K562 (cell line): ENCODE measurements around the gene KSR2. TPM values are rescaled to one million over a fixed set of nuclear protein-coding genes. Genes with fewer than 3 reads are reported as not detected.

ENCODE experiments used
- ARID2 ChIP-seq: fragments of 450-650 bp; IDR thresholded peaks from 2 replicates; pipeline ENCODE4 v1.6.1; 2017; ENCODE audit warnings: antibody characterized with exemption, mild to moderate bottlenecking
- CBX1 ChIP-seq: sonication (generic); IDR thresholded peaks from 2 replicates; pipeline ENCODE4 v1.6.1; 2016; ENCODE audit warnings: antibody characterized with exemption, low read depth, mild to moderate bottlenecking
- CREB1 ChIP-seq, 2 experiments: sonication (generic) in 1 of 2; formaldehyde crosslinking in 1 of 2; IDR thresholded peaks; 2 replicates each; pipeline versions ENCODE4 v1.6.1 to v1.8.0; 2012 to 2022; ENCODE audit warnings: inconsistent platforms in 1 of 2, mild to moderate bottlenecking in 1 of 2, missing genetic modification reagents in 1 of 2, moderate library complexity in 1 of 2
- FOSL1 ChIP-seq: fragments of 200-800 bp; sonication (Bioruptor generic); conservative IDR thresholded peaks from 2 replicates; pipeline ENCODE4 v1.6.1; 2016; ENCODE audit warnings: missing genetic modification characterization, missing compliant biosample characterization
- HMG20B ChIP-seq: fragments of 250-450 bp; sonication (Bioruptor Pico); IDR thresholded peaks from 2 replicates; pipeline ENCODE4 v1.5.0; 2021; ENCODE audit warnings: mild to moderate bottlenecking
- ILF3 ChIP-seq: fragments of 450-650 bp; IDR thresholded peaks from 2 replicates; pipeline ENCODE4 v1.6.1; 2018; ENCODE audit warnings: antibody characterized with exemption, mild to moderate bottlenecking, moderate library complexity, borderline replicate concordance
- KLF1 ChIP-seq: fragments of 450-650 bp; IDR thresholded peaks from 2 replicates; pipeline ENCODE4 v1.6.1; 2016; ENCODE audit warnings: missing genetic modification characterization, missing compliant biosample characterization
- MCM3 ChIP-seq: fragments of 450-650 bp; IDR thresholded peaks from 2 replicates; pipeline ENCODE4 v1.6.1; 2016
- MEF2D ChIP-seq: conservative IDR thresholded peaks from 2 replicates; pipeline ENCODE4 v1.6.1; 2016; ENCODE audit warnings: low read depth, missing genetic modification characterization, missing compliant biosample characterization
- NCOR1 ChIP-seq: fragments of 450-650 bp; IDR thresholded peaks from 2 replicates; pipeline ENCODE4 v1.6.1; 2016; ENCODE audit warnings: mild to moderate bottlenecking, moderate library complexity
- NFE2 ChIP-seq: IDR thresholded peaks from 2 replicates; pipeline ENCODE4 v1.6.1; 2014; ENCODE audit warnings: antibody characterized with exemption, low read depth
- NFXL1 ChIP-seq: fragments of 450-650 bp; formaldehyde crosslinking; IDR thresholded peaks from 2 replicates; pipeline ENCODE4 v1.4.0; 2021; ENCODE audit warnings: mild to moderate bottlenecking
- PHF21A ChIP-seq: fragments of 450-650 bp; IDR thresholded peaks from 2 replicates; pipeline ENCODE4 v1.6.1; 2017; ENCODE audit warnings: low read depth, borderline replicate concordance
- SETDB1 ChIP-seq: IDR thresholded peaks from one replicate; pipeline ENCODE4 v1.6.1; 2012; ENCODE audit warnings: low read length, control low read depth, inconsistent platforms
- SRF ChIP-seq, 2 experiments: fragments of 250-450, 450-650 bp in 1 of 2; sonication (Bioruptor Pico) in 1 of 2; sonication (generic) in 1 of 2; formaldehyde crosslinking; IDR thresholded peaks; 2 replicates each; pipeline versions ENCODE4 v1.5.0 to v1.5.1; 2020 to 2022; ENCODE audit warnings: mild to moderate bottlenecking in 1 of 2, missing genetic modification reagents in 1 of 2
- TAL1 ChIP-seq: fragments of 450-650 bp; IDR thresholded peaks from 2 replicates; pipeline ENCODE4 v1.6.1; 2016; ENCODE audit warnings: mild to moderate bottlenecking
- TRIM24 ChIP-seq, 2 experiments: fragments of 450-650 bp; IDR thresholded peaks; 2 replicates each; pipeline ENCODE4 v1.6.1; 2016
- polyA plus RNA-seq, 8 experiments: library from polyadenylated mRNA; depleted of rRNA in 4 of 8; stranded (reverse) in 5 of 8; unstranded in 3 of 8; fragments of >200 nt; fragmentation: Nextera tagmentation in 2 of 8; fragmentation: Illumina TruSeq in 1 of 8; extraction: Ambion mirVana in 2 of 8; extraction: Trizol in 1 of 8; gene quantifications; 2 replicates each; pipeline versions ENCODE4 v1.2.1 to v1.2.3, GENCODE V29; 2011 to 2014; ENCODE audit warnings: inconsistent platforms in 1 of 8, missing spikeins in 1 of 8
- total RNA-seq, 7 experiments: library from RNA; depleted of rRNA in 6 of 7; stranded (reverse); fragments of >200 nt in 6 of 7; fragmentation: Illumina TruSeq in 2 of 7; extraction: Trizol in 2 of 7; gene quantifications; 2 replicates each; pipeline versions ENCODE4 v1.2.1 to v1.2.3, GENCODE V29; 2011 to 2021; ENCODE audit warnings: low replicate concordance in 1 of 7
- TF ChIP-seq, protein P1 (sequence below): IDR thresholded peaks from 3 replicates; pipeline ENCODE4 v1.6.1; 2011; ENCODE audit warnings: borderline replicate concordance, mild to moderate bottlenecking, moderate library complexity; ENCODE audit not compliant: insufficient read length; ENCODE audit errors: extremely low read depth
- TF ChIP-seq, protein P2 (sequence below): sonication (generic); formaldehyde crosslinking; IDR thresholded peaks from 2 replicates; pipeline ENCODE4 v1.8.1; 2023; ENCODE audit warnings: mild to moderate bottlenecking, missing genetic modification reagents, moderate library complexity
- TF ChIP-seq, protein P3 (sequence below): fragments of 200-800 bp; sonication (Bioruptor generic); IDR thresholded peaks from 2 replicates; pipeline ENCODE4 v1.6.1; 2017; ENCODE audit warnings: missing genetic modification characterization, missing compliant biosample characterization
- TF ChIP-seq, protein P4 (sequence below): fragments of 450-650 bp; IDR thresholded peaks from 2 replicates; pipeline ENCODE4 v1.6.1; 2016; ENCODE audit warnings: mild to moderate bottlenecking

The KSR2 gene
- total and polyA plus RNA-seq, 9 of the 15 experiments (the other 6 are each of a cell fraction or from before 2014, with no cell fraction given) = not detected

DNA sequence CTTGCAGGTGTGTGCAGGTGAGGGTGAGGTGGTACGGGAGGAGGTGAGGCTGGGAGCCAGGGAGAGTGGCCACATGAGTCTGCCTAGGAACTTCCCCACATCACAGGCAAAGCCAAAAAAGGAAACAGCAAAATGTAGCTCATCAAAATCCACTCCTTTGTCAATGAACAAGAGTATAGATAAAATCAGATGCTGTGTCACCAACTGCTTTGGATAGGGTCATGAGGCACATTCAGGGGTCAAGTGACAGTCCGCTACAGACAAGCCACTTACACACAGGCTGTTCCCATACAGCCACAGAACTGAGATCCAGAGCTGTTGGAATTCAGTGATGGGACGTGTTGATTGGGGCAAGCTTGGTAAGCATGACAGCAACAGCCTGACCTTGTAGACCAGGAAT is 507.1 kb downstream of the KSR2 start (continued):
- TF ChIP-seq KLF1 (tag) (no peak), MEF2D (tag) (no peak), SRF (CRISPR knock-in tag; IDR thresholded peaks at IDR 0.05) (peak in 1 of 2 experiments; percentile 80; a peak in 2 of 4 replicates), NCOR1 (no peak), TAL1 (peak; percentile 40; the same call in 1 of the 2 replicates), ILF3 (no peak), CBX1 (no peak), TRIM24 (IDR thresholded peaks at IDR 0.05) (no peak), FOSL1 (peak; percentile 23; the same call in 1 of the 2 replicates), SETDB1 (no peak), ARID2 (no peak), CREB1 (IDR thresholded peaks at IDR 0.05) (no peak), CREB1 (CRISPR knock-in tag; IDR thresholded peaks at IDR 0.05) (no peak), HMG20B (CRISPR knock-in tag) (no peak), PHF21A (no peak), NFE2 (peak; percentile 70), NFXL1 (CRISPR knock-in tag) (no peak), MCM3 (no peak)
- TF ChIP-seq, protein P1, sequence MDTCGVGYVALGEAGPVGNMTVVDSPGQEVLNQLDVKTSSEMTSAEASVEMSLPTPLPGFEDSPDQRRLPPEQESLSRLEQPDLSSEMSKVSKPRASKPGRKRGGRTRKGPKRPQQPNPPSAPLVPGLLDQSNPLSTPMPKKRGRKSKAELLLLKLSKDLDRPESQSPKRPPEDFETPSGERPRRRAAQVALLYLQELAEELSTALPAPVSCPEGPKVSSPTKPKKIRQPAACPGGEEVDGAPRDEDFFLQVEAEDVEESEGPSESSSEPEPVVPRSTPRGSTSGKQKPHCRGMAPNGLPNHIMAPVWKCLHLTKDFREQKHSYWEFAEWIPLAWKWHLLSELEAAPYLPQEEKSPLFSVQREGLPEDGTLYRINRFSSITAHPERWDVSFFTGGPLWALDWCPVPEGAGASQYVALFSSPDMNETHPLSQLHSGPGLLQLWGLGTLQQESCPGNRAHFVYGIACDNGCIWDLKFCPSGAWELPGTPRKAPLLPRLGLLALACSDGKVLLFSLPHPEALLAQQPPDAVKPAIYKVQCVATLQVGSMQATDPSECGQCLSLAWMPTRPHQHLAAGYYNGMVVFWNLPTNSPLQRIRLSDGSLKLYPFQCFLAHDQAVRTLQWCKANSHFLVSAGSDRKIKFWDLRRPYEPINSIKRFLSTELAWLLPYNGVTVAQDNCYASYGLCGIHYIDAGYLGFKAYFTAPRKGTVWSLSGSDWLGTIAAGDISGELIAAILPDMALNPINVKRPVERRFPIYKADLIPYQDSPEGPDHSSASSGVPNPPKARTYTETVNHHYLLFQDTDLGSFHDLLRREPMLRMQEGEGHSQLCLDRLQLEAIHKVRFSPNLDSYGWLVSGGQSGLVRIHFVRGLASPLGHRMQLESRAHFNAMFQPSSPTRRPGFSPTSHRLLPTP = no peak
- TF ChIP-seq, protein P2, sequence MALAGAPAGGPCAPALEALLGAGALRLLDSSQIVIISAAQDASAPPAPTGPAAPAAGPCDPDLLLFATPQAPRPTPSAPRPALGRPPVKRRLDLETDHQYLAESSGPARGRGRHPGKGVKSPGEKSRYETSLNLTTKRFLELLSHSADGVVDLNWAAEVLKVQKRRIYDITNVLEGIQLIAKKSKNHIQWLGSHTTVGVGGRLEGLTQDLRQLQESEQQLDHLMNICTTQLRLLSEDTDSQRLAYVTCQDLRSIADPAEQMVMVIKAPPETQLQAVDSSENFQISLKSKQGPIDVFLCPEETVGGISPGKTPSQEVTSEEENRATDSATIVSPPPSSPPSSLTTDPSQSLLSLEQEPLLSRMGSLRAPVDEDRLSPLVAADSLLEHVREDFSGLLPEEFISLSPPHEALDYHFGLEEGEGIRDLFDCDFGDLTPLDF (CRISPR knock-in tag) = no peak
- TF ChIP-seq, protein P3, sequence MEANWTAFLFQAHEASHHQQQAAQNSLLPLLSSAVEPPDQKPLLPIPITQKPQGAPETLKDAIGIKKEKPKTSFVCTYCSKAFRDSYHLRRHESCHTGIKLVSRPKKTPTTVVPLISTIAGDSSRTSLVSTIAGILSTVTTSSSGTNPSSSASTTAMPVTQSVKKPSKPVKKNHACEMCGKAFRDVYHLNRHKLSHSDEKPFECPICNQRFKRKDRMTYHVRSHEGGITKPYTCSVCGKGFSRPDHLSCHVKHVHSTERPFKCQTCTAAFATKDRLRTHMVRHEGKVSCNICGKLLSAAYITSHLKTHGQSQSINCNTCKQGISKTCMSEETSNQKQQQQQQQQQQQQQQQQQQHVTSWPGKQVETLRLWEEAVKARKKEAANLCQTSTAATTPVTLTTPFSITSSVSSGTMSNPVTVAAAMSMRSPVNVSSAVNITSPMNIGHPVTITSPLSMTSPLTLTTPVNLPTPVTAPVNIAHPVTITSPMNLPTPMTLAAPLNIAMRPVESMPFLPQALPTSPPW = no peak
- TF ChIP-seq, protein P4, sequence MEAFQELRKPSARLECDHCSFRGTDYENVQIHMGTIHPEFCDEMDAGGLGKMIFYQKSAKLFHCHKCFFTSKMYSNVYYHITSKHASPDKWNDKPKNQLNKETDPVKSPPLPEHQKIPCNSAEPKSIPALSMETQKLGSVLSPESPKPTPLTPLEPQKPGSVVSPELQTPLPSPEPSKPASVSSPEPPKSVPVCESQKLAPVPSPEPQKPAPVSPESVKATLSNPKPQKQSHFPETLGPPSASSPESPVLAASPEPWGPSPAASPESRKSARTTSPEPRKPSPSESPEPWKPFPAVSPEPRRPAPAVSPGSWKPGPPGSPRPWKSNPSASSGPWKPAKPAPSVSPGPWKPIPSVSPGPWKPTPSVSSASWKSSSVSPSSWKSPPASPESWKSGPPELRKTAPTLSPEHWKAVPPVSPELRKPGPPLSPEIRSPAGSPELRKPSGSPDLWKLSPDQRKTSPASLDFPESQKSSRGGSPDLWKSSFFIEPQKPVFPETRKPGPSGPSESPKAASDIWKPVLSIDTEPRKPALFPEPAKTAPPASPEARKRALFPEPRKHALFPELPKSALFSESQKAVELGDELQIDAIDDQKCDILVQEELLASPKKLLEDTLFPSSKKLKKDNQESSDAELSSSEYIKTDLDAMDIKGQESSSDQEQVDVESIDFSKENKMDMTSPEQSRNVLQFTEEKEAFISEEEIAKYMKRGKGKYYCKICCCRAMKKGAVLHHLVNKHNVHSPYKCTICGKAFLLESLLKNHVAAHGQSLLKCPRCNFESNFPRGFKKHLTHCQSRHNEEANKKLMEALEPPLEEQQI = no peak
